ENCODE data around the gene RGS7BP.

RGS7BP gene

DNA sequence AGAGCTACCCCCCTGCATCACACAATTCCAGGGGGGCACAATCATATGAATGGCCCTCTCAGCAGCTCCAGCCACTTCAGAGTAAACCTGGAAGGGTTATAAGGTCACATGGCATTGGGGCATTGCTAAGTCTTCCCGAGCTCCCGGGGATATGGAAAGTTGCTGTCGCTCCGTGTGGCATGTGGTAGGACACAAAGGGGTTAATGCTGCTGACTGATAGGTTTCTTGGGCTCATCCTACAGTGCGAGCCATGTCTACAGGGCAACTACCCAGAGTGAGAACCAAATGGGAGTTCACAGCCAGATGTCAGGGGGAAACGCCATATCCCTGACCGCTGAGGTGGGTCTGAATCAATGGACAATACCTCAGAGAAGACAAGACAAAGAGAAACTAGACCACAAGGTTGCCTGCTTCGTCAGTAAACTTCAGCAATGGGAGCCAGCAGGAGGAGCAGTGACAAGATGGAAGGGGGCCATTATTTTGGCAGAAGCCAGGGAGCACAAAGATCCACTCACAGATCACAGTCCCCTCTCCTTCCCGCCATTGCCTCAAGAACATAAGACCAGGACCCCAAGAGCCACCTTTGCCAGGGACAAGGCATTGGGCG, 132.1 kb downstream of the RGS7BP start:
- Histone ChIP-seq H3K4me1 (no peaks in the 10 kb centered on the region), H3K36me3 (ENCODE audit: control insufficient read depth, insufficient read depth, low read length) (no peaks in the 10 kb centered on the region), H3K79me2 (no peaks in the 10 kb centered on the region), H3K4me2 (ENCODE audit: low read length) (no peak overlapping the region), H2AFZ (peak overlapping the region; percentile 36), H3K9ac (no peak overlapping the region), H3K4me3 (ENCODE audit: low read depth, low read length) (no peak overlapping the region), H3K27ac (no peak overlapping the region), H3K27me3 (ENCODE audit: control insufficient read depth, insufficient read depth, low read length) (no peaks in the 10 kb centered on the region), H3K9me3 (ENCODE audit: control insufficient read depth, low read length) (no peaks in the 10 kb centered on the region)
- TF ChIP-seq, protein P1, sequence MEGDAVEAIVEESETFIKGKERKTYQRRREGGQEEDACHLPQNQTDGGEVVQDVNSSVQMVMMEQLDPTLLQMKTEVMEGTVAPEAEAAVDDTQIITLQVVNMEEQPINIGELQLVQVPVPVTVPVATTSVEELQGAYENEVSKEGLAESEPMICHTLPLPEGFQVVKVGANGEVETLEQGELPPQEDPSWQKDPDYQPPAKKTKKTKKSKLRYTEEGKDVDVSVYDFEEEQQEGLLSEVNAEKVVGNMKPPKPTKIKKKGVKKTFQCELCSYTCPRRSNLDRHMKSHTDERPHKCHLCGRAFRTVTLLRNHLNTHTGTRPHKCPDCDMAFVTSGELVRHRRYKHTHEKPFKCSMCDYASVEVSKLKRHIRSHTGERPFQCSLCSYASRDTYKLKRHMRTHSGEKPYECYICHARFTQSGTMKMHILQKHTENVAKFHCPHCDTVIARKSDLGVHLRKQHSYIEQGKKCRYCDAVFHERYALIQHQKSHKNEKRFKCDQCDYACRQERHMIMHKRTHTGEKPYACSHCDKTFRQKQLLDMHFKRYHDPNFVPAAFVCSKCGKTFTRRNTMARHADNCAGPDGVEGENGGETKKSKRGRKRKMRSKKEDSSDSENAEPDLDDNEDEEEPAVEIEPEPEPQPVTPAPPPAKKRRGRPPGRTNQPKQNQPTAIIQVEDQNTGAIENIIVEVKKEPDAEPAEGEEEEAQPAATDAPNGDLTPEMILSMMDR (IDR thresholded peaks at IDR 0.05): no peak

DNA sequence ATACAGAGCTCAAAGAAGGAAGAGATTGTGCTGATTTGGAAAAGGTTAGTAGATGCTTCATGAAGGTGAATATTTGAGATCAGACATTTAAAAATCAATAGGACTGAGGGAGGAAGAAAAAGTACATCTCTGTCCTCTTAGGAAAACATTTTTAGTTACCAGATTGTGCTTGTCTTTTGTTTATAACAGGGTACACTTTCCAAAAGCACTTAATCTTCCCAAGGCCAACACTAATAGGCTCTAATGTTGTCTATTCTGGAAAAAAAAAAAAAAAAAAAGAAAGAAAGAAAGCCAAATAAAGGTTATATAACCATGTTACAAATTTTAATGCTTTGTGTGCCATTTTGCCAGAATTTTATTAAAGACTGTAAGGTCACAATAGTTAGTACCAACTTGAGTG, 139.0 kb downstream of the RGS7BP start:
- TF ChIP-seq, protein P1 (IDR thresholded peaks at IDR 0.05): no peak
- Histone ChIP-seq H3K27me3 (ENCODE audit: control insufficient read depth, insufficient read depth, low read length) (no peaks in the 10 kb centered on the region), H3K79me2 (no peaks in the 10 kb centered on the region), H3K4me3 (ENCODE audit: low read depth, low read length) (no peak overlapping the region), H3K9ac (no peak overlapping the region), H3K36me3 (ENCODE audit: control insufficient read depth, insufficient read depth, low read length) (no peaks in the 10 kb centered on the region), H3K4me1 (no peaks in the 10 kb centered on the region), H3K4me2 (ENCODE audit: low read length) (no peak overlapping the region), H3K27ac (no peak overlapping the region), H3K9me3 (ENCODE audit: control insufficient read depth, low read length) (no peaks in the 10 kb centered on the region), H2AFZ (no peak overlapping the region)

DNA sequence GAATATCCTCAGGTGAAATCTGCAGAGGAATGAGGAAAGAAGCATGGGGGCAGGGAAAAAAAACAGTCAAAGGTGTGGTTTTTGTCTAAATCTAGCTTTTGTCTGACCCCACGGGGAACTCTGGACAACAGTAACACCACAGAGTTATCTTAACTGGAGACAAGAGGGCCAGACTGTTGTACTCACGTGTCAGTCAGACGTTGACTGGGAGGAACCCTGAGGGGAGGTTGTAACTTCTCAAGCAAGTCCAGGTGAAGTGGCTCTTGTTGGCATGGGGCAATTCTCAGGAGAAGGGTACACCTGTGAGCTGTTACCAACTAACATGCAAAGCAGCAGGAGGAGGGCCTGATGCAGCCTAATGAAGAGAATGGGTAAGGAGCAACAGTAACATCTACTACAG, 140.4 kb downstream of the RGS7BP start:
- no peaks in the 10 kb centered on the region for H3K36me3 ChIP-seq (ENCODE audit: control insufficient read depth, insufficient read depth, low read length)
- TF ChIP-seq, protein P1 (IDR thresholded peaks at IDR 0.05): no peak
- no peak overlapping the region for H2AFZ ChIP-seq
- H3K9me3 ChIP-seq (ENCODE audit: control insufficient read depth, low read length): no peaks in the 10 kb centered on the region
- H3K4me1 ChIP-seq: no peaks in the 10 kb centered on the region
- H3K4me2 ChIP-seq (ENCODE audit: low read length): no peak overlapping the region
- no peaks in the 10 kb centered on the region for H3K79me2 ChIP-seq
- no peak overlapping the region for H3K9ac ChIP-seq
- H3K4me3 ChIP-seq (ENCODE audit: low read depth, low read length): no peak overlapping the region
- no peak overlapping the region for H3K27ac ChIP-seq
- H3K27me3 ChIP-seq (ENCODE audit: control insufficient read depth, insufficient read depth, low read length): no peaks in the 10 kb centered on the region

DNA sequence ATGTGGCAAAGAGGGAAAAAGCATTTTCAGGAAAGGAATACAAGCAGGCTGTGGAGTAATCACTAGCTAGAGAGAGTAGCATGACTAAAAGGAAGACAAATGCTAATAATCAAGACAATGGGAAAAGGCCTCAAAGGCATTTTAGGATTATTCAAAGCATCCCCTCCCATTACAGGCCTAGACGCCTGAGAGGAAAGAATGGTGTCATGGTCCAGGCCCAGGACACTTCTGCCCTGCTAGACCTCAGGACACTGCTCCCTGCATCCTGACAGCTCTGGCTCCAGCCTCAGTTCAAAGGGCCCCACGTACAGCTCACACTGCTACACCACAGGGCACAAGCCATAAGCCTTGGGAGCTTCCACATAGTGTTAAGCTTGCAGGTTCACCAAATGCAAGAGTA, 143.7 kb downstream of the RGS7BP start:
- Histone ChIP-seq H3K4me2 (ENCODE audit: low read length) (no peak overlapping the region), H3K36me3 (ENCODE audit: control insufficient read depth, insufficient read depth, low read length) (no peaks in the 10 kb centered on the region), H2AFZ (no peak overlapping the region), H3K4me1 (no peaks in the 10 kb centered on the region), H3K4me3 (ENCODE audit: low read depth, low read length) (no peak overlapping the region), H3K27ac (no peak overlapping the region), H3K9ac (no peak overlapping the region), H3K9me3 (ENCODE audit: control insufficient read depth, low read length) (no peaks in the 10 kb centered on the region), H3K27me3 (ENCODE audit: control insufficient read depth, insufficient read depth, low read length) (no peaks in the 10 kb centered on the region), H3K79me2 (no peaks in the 10 kb centered on the region)
- TF ChIP-seq, protein P1 (IDR thresholded peaks at IDR 0.05): no peak

All from parathyroid adenoma (tissue), 2 donors.